ENCODE data around the gene TSR1.

- TF ChIP-seq, protein P1, sequence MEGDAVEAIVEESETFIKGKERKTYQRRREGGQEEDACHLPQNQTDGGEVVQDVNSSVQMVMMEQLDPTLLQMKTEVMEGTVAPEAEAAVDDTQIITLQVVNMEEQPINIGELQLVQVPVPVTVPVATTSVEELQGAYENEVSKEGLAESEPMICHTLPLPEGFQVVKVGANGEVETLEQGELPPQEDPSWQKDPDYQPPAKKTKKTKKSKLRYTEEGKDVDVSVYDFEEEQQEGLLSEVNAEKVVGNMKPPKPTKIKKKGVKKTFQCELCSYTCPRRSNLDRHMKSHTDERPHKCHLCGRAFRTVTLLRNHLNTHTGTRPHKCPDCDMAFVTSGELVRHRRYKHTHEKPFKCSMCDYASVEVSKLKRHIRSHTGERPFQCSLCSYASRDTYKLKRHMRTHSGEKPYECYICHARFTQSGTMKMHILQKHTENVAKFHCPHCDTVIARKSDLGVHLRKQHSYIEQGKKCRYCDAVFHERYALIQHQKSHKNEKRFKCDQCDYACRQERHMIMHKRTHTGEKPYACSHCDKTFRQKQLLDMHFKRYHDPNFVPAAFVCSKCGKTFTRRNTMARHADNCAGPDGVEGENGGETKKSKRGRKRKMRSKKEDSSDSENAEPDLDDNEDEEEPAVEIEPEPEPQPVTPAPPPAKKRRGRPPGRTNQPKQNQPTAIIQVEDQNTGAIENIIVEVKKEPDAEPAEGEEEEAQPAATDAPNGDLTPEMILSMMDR (IDR thresholded peaks at IDR 0.05; ENCODE audit: insufficient read depth, low read length) = no peak
- TF ChIP-seq POLR2AphosphoS5 (IDR thresholded peaks at IDR 0.05; ENCODE audit: low read depth) = no peak
- TF ChIP-seq, protein P2, sequence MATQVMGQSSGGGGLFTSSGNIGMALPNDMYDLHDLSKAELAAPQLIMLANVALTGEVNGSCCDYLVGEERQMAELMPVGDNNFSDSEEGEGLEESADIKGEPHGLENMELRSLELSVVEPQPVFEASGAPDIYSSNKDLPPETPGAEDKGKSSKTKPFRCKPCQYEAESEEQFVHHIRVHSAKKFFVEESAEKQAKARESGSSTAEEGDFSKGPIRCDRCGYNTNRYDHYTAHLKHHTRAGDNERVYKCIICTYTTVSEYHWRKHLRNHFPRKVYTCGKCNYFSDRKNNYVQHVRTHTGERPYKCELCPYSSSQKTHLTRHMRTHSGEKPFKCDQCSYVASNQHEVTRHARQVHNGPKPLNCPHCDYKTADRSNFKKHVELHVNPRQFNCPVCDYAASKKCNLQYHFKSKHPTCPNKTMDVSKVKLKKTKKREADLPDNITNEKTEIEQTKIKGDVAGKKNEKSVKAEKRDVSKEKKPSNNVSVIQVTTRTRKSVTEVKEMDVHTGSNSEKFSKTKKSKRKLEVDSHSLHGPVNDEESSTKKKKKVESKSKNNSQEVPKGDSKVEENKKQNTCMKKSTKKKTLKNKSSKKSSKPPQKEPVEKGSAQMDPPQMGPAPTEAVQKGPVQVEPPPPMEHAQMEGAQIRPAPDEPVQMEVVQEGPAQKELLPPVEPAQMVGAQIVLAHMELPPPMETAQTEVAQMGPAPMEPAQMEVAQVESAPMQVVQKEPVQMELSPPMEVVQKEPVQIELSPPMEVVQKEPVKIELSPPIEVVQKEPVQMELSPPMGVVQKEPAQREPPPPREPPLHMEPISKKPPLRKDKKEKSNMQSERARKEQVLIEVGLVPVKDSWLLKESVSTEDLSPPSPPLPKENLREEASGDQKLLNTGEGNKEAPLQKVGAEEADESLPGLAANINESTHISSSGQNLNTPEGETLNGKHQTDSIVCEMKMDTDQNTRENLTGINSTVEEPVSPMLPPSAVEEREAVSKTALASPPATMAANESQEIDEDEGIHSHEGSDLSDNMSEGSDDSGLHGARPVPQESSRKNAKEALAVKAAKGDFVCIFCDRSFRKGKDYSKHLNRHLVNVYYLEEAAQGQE (IDR thresholded peaks at IDR 0.05; ENCODE audit: insufficient replicate concordance, low read depth) = no peak
These were observed 7.2 kb upstream of the TSR1 start for GRCh38 chr17:2343421-2343820.

Data from HL-60 (cell line).